Breast epithelium (tissue), 3 donors: Measurements from ENCODE around the gene IGDCC3.

Experiments
- CTCF ChIP-seq, 3 donors: fragments of 450-650 bp; IDR thresholded peaks; one replicate each; pipeline ENCODE4 v1.5.1; 2016 to 2017; ENCODE audit warnings: antibody characterized with exemption in 3 of 3, mild to moderate bottlenecking in 3 of 3, moderate library complexity in 3 of 3
- POLR2A ChIP-seq: fragments of 450-650 bp; IDR thresholded peaks from one replicate; pipeline ENCODE4 v1.6.1; 2016; ENCODE audit warnings: antibody characterized with exemption, mild to moderate bottlenecking, moderate library complexity

- TF ChIP-seq CTCF (IDR thresholded peaks at IDR 0.05), result no peak
- no peak for TF ChIP-seq POLR2A
These were observed 9.1 kb upstream of the IGDCC3 start for GRCh38 chr15:65386886-65387285.
